ENCODE measurements around the gene SPOUT1.
"Not testable (repeated sequence)": the region's sequence is repeated elsewhere in the genome, so short reads cannot be mapped to it uniquely, and the experiment has no call there.

DNA sequence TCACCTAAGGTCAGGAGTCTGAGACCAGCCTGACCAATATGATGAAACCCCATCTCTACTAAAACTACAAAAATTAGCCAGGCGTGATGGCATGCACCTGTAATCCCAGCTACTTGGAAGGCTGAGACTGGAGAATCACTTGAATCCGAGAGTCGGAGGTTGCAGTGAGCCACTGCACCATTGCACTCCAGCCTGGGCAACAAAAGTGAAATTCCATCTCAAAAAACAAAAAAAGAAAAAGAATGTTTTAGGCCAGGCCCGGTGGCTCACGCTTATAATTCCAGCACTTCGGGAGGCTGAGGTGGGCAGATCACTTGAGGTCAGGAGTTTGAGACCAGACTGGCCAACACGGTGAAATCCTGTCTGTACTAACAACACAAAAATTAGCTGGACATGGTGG, 28.9 kb upstream of the SPOUT1 start:
- not testable (repeated sequence) for TF ChIP-seq POLR2A (IDR thresholded peaks at IDR 0.05)
- TF ChIP-seq, protein P1, sequence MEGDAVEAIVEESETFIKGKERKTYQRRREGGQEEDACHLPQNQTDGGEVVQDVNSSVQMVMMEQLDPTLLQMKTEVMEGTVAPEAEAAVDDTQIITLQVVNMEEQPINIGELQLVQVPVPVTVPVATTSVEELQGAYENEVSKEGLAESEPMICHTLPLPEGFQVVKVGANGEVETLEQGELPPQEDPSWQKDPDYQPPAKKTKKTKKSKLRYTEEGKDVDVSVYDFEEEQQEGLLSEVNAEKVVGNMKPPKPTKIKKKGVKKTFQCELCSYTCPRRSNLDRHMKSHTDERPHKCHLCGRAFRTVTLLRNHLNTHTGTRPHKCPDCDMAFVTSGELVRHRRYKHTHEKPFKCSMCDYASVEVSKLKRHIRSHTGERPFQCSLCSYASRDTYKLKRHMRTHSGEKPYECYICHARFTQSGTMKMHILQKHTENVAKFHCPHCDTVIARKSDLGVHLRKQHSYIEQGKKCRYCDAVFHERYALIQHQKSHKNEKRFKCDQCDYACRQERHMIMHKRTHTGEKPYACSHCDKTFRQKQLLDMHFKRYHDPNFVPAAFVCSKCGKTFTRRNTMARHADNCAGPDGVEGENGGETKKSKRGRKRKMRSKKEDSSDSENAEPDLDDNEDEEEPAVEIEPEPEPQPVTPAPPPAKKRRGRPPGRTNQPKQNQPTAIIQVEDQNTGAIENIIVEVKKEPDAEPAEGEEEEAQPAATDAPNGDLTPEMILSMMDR (IDR thresholded peaks at IDR 0.05), result not testable (repeated sequence)
